HG02938 (cell line): Measurements from ENCODE around the gene FAM53C.
A peak's percentile ranks its signal among the peaks of the same experiment; 100 is the strongest.
"Not testable (repeated sequence)": the region's sequence is repeated elsewhere in the genome, so short reads cannot be mapped to it uniquely, and the experiment has no call there.

ENCODE experiments used
- ATAC-seq: cut with Tn5 transposase; IDR thresholded peaks from one replicate; pipeline ENCODE4 v1.9.1; 2021; ENCODE audit warnings: mild to moderate bottlenecking, moderate library complexity; ENCODE audit not compliant: unreplicated experiment

FAM53C gene

GRCh38 chr5:138337685-138338410, at the start of gene FAM53C:
FAM53C (plus strand) TSS chr5:138338266; CDS start chr5:138341336, 3,070 bp downstream.
- ATAC-seq: peak; percentile 73

GRCh38 chr5:138289296-138289695, 48.8 kb upstream of the FAM53C start:
- ATAC-seq: no peak

GRCh38 chr5:138303372-138303771, 34.7 kb upstream of the FAM53C start:
- ATAC-seq: no peak

DNA sequence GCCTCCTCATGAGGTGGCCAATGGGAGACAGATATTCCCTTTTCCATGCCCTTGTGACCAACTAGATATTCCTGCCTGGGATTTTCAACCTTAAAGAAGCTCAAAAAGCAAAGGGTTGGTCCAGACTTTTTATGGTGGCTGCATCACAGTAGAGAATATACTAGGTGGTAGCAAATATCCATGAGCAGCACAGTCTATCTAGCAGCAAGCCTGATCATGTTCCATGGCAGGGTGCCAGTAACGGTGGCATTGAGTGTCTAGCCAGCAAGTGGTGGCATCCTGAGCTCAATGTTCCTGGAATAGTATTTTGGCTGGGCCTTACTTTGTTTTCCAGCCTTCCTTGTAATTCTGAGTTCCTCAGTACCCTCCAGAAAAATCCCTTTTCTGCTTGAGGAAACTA, 32.3 kb upstream of the FAM53C start:
- no peak for ATAC-seq

GRCh38 chr5:138315751-138316278, 22.3 kb upstream of the FAM53C start:
- no peak for ATAC-seq

GRCh38 chr5:138316355-138316754, 21.7 kb upstream of the FAM53C start:
- no peak for ATAC-seq

- not testable (repeated sequence) for ATAC-seq
Observed at GRCh38 chr5:138318211-138318610, 19.9 kb upstream of the FAM53C start.

DNA sequence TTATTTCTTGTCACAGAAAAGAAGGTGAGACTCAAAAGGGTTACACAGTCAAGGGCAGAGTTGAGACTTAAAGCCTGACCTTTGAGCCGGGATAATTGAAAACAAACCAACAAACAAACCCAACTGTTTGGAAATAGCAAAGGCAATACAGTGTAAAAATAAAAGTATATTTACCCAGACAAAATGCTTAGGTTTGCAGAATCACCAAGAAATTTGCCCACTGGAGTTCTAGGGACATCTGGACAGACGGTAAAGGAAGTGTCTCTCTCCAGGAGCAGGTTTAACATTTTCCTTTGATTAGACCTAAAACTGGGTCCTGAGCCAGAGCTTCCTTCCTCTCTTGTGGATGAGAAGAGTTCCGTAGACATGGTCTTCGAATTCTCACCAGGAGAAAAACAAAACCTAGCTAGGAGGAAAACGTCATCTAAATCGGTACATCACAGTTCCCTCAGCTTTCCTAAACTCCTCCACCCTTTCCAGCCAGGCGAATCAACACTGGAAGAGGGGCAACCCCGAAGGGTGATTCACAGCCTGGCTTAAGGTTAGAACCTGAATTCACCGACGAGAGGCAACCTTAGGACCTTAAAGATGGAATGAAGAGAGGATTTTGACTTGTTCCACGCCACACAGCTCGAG, 7.1 kb upstream of the FAM53C start:
- ATAC-seq: no peak

DNA sequence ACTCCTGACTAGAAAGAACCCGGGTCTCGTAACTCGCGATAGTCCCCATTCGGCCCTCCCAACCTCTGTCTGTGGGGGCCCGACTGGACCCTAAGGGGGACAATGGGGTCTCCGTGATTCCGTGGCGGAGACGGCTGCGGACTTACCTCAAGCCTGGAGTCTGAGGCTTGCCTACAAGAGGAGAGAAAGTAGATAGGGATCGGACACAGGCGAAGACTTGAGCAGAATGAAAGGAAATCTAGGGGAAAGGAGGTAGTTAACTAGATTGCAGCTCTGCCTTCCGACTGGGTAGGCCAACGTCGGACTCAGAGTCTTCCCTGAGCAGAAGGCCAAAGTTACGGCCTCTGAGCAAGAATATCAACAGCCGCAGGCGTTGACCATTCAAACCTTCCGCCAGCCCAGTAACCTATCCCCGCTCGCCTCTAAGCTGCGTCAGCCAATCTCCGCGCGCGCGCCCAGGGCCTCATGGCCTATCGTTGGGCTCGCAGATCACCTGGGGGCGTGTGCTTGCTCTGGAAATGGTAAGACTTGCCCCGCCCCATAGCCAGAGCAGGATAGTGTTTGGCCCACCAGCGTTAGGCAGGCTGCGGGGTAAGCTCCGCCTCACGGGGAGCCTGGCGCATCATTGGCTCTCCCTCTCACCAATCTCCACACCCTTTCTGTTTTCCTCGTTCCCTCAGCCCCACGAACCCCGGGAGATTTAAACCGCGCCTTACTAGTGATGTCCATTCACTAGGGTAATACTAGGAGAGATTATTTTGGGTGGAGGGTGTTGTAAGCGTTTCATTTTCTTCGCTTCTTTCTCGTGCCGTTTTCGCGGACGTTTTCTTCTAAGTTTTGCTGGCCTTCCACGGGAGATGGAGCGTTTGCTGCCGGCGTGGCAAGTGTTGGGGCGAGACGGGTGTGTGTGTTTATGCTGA, 6.4 kb upstream of the FAM53C start, which contains the start of gene CDC25C:
Gene CDC25C, minus strand, starts transcription at position 356 of the 920 bp plus-strand sequence. CDS start 624 bp downstream, outside the sequence.
- ATAC-seq: peak; percentile 98

- no peak for ATAC-seq
Observed at GRCh38 chr5:138334867-138335447, 3.1 kb upstream of the FAM53C start.

- peak; percentile 26 for ATAC-seq
Observed at GRCh38 chr5:138336952-138337684, 948 bp upstream of the FAM53C start.

DNA sequence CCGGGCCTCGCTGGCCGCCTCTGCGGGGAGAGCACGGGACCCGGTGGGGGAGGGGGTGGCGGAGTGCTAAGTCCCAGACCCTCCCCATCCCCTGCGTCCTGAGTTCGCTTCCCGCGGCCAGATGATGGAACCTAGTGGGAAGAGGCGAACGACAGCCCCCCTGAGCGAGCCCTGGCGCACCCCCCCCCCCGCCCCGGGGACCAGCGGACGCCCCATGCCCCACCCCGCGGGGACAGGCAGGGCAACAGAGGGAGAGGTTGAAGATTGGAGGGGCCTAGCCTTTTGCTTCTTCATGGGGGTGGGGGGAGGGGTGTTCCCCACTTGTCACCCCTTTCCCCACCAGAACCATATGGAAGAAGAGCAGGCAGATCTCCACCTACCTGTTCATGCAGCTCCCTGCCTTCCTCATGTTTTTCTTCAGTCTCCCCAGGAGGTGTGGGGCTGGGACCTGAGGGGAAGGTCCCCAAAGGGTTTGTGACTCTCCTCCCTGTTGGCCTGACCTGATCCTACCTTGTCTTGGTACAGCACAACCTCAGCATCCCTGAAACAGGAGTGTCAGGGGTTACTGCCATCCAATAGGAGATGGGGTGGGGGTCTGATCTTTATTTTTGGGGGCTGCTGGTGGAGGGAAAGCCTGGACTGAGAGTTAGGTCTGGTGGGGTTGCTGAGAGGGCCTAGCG, 485 bp downstream of the FAM53C start:
- no peak for ATAC-seq

GRCh38 chr5:138339091-138339456, 1.0 kb downstream of the FAM53C start:
- no peak for ATAC-seq

- no peak for ATAC-seq
Observed at GRCh38 chr5:138339464-138339863, 1.4 kb downstream of the FAM53C start.

DNA sequence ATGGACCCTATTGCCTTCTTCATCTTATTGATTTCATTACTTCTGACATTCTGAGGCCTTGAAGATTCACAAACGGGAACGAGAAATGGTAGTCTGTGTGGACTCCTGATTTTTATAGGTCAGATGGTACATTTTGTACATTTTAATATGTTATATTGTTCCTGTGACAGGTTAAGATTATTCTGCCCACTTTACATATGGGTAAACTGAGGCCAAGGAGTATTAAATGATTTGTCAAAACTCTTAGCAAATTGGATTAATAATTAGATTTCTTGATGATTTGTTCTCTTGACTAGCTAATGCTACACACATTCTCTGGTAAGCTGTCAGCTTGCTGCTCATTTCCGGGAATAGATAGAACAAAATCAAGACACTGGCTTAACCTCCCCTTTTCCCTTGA, 1.9 kb downstream of the FAM53C start:
- ATAC-seq: no peak

DNA sequence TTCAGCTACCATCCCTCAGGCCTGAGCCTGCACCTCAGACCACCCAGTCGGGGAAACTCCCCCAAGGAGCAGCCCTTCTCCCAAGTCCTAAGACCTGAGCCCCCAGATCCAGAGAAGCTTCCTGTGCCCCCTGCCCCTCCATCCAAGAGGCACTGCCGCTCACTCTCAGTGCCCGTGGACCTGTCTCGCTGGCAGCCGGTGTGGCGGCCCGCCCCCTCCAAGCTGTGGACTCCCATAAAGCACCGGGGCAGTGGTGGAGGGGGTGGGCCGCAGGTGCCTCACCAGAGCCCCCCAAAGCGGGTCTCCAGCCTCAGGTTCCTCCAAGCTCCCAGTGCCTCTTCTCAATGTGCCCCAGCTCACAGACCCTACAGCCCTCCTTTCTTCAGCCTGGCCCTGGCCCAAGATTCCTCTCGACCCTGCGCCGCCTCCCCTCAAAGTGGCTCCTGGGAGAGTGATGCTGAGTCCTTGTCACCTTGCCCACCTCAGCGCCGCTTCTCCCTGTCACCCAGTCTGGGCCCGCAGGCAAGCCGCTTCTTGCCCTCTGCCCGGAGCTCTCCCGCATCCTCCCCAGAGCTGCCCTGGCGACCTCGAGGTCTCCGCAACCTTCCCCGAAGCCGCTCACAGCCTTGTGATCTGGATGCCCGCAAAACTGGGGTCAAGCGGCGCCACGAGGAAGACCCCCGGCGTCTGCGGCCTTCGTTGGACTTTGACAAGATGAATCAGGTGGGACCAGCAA, 7.0 kb downstream of the FAM53C start:
- no peak for ATAC-seq

- ATAC-seq: no peak
Observed at GRCh38 chr5:138346889-138347288, 8.8 kb downstream of the FAM53C start.

DNA sequence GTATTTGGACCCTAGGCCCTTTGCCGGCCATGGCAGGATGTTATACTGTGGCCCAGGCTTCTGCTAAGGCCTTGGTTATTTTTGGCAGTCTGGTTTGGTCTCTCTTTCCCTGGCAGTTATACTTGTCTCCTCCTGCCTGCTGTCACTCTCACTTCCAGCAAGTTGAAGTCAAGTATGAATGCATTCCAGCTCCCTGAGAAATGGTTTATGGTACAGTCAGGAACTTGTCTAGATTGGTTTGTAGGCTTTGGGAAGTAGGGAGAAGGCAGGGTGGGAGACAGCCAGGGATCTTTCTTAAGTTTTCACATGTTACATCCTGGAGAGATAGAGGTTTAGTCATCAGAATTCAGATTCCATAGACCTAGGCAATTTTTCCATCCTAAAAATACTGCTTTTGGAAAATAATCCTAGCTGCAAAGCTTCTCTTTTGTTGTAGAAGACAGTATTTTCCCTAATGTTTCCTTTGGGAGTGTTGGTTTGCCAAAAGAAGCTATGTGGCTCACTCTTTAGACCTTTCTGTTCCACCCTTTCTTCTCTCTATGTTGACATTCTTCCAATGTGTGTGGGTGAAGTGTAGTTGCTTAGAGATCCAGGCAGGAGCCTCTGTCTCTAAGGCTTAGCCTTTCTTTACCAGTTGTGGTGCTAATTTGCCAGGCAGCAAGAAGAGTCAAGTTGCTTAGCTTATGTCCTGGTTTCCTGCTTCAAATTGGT, 11.9 kb downstream of the FAM53C start:
- no peak for ATAC-seq
